HG03575 (cell line): ENCODE measurements around the gene SYNPO.

Source experiments
- ATAC-seq: cut with Tn5 transposase; IDR thresholded peaks from one replicate; pipeline ENCODE4 v1.9.1; 2021; ENCODE audit not compliant: unreplicated experiment, insufficient number of reproducible peaks, low FRiP score; ENCODE audit errors: extremely low read depth

SYNPO gene

DNA sequence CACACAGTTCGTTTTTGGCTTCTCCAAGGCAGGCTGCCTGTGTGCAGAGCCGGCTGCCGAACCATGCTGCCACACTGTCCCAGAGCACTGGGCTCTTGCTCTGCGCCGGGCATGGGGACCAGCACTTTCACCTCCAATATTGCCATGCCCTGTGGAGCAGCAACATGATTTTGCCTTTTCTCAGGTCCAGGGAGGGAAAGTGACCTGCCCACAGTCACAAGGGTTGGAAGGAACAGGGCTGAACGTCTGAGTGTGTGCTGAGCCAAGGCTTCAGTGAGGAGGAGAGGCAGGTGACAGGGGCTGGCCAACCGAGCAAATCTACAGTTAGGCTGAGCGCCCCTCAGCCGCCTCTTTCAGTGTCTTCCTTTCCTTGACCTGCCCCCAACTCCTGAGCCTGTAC is 34.0 kb upstream of the SYNPO start:
- ATAC-seq, result no peak

DNA sequence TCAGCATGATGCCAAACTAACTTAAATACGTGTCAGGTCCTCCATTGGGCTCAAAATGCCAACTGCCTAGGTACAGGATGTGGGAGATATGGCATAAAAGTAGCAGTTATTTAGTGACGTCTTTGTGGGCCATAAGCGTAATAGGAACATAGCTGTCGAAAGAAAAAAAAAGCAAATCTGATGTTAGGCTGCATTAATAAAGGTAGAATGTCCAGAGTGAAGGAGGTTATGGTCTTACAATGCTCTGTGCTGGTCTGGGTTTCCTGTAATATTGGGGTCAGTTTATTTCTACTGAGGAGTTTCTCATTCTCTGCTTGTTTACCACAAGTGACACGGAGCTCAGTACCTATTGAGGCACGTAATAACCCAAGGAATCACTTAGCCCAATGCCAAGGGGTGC is 33.4 kb upstream of the SYNPO start:
- ATAC-seq, result no peak

DNA sequence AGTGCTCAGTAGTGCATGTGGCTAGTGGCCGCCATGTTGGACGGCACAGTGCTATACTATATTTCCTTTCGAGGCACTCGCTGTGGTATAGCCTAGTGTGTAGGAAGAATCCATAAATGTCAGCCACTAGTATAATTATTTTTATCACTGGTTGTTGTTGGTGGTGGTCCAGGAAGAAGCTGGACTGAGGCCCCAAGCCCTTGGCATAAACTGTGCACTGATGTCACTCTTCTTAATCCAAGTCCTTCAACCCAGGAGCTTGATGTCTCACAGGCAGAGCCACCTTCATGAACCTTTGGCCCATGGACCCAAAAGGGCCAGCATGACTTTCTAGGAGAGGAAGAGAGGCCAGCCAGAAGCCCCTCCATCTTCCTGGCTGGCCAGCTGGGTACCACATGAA is 32.5 kb upstream of the SYNPO start:
- ATAC-seq, result no peak

DNA sequence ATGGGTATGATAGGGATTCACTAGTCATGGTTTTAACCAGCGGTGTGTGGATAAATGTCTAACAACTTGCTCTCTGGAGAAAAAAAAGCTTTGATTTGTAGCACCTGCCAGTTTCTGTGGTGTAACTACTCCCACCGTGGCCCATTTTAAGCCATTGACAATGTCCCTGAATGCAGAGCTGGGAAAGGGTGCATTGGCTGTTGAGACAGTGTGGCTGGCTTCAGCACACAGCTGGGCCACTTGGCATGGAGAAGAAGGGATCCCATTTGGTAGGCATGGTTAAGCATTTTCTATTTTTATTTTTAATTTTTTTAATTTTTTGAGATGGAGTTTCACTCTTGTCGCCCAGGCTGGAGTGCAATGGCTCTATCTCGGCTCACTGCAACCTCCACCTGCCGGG is 31.5 kb upstream of the SYNPO start:
- ATAC-seq, result no peak

DNA sequence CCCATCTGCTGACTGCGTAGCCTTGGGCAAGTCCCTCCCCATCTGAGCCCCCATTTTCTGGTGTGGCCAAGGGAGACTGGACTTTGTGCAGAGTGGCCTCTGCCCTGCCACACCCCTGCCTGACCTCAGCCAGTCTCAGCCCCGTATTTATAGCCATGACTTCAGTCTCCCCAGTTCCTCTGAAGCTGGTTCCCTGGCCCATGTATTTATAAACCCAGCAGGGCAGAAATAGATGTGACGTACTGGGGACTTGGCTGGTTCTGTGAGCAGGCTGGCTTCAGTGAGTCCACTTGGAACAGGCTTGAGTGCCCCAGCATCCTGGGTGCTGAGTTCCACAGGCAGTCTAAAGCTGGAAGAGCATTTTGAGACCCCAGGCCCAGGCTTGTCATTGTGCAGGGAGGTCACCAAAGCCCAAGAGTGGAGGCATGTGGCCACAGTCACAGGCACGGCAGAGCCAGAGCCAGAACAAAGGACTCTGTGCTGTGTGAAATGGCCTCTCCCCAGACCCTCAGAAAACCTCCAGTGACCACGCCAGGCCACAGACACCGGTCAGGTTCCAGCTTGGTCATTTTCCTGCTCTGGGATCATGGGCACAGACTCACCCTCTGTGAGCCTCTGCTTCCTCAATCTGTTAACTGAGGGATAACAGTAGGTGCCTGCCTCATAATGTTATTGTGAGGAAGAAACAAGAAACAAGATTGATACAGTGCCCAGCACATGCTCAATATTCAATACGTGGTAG is 30.4 kb upstream of the SYNPO start:
- no peak for ATAC-seq

DNA sequence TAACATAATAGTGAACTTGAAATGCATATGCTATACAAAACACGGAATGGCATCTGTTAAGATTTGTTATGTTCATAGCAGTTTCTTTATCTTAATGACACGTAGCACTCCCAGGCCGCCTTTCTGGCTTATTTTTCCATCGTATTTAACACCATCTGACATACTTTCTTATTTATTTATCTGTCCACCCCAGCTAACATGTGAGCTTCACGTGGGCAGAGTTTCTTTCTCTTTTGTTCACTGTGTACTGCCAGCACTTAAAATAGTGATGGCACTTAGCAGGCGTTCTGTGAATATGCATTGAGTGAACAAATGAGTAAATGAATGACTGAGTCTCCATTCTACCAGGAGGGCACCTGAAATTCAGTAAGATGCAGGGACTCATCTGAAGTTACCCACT is 29.4 kb upstream of the SYNPO start:
- ATAC-seq, result no peak

DNA sequence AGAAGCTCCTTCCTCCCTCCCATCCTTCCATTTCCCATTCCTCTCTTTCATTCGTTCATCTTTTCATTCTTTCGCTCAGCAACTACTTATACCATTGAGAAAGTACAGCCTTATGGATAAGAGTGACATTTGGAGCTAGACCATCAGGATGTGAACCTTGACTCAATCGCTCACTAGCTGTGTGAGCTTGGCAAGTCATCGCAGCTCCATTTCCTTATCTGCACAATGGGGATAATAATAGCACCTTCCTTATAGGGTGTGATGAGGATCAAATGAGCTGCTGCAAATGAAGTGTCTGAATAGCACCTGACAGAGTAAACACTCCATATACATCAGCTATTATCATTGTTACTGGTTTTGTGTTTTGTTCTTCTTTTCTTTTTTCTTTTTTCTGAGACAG is 28.1 kb upstream of the SYNPO start:
- ATAC-seq, result no peak

DNA sequence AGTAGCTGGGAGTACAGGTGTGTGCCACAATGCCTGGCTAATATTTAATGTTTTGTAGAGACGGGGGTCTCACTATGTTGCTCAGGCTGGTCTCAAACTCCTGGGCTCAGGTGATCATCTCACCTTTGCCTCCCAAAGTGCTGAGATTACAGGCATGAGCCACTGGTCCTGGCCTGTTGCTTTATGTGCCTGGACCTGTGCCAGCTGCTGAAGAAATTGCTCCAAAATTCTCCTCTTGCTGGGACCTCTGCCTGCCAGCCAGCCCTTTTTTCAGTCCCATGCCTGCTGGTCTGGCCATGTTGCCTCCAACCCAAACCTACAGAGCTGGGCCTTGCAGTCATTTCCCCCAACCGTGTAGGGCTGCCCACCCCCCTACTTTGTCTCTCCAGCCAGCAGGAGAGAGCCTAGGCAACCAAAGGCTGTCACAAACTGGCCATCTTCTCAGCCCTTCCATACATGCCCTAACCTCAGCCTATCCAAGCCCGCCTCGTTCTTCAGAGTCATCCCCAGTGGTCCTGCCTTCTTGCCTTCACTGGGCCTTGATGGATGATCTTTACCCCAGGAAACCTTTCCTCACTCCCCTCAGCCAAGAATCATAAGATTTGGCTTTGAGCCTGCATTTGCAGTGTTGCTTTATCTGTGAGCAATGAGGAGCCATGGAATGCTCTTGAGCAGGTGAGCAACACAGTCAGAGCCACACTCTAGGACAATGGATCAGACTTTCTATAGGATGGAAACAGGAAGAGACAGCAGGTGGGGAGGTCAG is 27.4 kb upstream of the SYNPO start:
- no peak for ATAC-seq

DNA sequence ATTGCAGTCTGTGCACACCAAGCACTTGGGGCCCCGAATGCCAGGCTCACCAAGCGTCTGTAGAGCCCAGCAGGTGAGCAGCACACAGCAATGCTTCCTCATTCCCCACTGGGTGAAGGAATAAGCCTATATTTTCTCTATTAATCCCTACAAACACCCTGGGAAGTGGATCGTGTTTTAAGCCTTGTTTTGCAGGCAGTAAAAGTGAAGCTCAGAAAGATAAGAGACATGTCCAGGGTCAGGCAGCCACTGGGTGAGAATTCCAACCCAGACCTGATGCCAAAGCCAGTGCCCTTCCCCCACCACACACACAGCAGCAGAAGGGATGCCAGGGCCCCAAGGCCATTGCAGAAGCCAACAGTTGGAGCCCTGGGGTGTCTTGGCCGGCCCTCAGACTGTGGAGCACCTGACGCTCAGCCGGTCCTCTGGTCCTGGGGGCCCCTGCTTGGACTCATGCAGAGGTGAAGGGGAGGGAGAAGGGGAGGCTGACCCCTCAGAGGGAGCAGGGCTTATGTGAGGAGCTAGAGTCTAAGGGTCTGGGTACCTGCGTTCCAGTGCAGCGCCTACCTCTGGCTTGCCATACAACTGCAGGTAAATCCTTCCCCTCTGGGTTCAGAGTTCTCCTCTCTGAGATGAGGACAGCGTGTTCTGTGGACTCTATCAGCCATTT is 26.3 kb upstream of the SYNPO start:
- no peak for ATAC-seq

DNA sequence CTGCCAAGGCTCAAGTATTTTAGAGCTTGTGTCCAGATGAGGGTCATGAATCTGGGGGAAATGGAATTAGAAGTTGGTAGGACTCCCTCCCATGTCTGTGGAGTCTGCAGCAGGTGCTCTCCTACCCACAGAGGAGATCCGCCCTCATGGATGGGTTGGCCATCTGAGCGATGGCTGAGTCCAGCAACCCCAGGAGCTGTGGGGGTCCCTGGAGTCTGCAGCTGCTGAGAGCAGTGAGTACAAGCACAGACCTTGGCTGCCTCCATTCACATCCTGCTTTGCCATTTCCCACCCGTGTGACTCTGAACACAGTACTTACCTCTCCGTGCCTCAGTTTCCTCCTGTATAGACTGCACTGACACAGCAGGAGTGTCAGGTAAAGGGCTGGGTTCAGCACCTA is 25.8 kb upstream of the SYNPO start:
- ATAC-seq, result no peak

DNA sequence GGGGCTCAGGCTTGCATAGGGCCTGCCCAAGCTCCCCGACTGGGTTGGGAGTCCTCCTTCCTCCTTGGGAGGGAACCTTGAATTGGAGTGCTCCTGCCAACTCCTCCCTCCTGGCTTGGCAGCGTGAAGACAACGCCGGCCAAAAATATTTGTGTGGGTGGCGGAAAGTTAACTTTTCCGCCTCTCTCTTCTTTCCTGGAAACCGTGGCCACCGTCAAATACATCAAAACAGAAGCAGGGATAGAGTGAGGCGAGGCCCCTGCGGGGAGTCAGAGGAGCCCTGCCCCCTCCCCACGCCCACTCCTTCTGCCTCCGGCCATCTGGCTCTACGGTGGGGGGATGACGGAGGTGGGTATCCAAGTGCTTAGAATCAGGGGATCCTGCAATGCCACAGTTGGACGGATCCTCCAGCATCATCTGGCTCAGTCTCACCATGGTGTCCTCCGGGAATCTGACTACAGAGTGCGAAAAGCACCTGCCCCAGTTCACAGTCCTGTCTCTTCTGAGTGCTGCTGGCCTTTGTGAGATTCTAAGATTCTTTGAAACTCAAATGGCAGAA is 25.2 kb upstream of the SYNPO start:
- no peak for ATAC-seq

DNA sequence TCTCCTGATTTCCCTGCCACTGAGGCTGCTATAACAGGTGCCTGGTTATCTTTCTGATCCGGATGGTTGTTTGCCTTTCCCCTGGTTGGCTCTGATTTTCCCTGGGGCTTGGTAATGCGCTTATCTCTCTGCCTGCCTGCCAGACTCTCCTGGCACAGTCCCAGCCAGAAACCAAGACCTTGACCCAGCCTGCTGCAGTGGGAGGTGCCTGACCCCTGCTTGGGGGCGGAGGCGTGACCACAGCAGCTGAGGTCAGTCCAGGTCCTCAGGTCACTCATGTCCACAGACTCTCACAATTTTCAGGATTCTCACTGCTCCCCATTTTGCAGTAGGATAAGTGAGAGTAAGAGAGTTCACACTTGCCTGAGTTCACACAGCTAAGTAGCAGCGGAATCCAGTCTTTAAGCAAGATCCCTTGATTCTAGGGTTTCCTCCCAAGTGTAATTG is 24.4 kb upstream of the SYNPO start:
- ATAC-seq, result no peak

DNA sequence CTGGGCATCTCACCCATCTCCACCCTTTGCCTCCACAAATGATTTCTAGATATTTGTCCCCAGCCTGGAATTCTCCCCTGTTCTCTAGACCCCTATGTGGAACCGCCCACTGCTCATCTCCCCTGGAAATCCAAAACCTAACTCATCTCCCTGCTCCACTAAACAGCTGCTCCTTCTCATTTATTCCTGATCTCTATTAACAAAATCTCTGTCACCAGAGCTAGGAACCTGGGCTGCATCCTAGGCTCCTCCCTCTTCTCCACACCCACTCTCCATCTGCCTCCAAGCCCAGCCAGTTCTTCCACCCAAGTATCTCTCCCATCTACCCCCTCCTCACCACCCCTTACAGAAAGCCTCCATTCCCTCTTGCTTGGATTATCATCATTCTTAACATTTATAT is 24.0 kb upstream of the SYNPO start:
- no peak for ATAC-seq

DNA sequence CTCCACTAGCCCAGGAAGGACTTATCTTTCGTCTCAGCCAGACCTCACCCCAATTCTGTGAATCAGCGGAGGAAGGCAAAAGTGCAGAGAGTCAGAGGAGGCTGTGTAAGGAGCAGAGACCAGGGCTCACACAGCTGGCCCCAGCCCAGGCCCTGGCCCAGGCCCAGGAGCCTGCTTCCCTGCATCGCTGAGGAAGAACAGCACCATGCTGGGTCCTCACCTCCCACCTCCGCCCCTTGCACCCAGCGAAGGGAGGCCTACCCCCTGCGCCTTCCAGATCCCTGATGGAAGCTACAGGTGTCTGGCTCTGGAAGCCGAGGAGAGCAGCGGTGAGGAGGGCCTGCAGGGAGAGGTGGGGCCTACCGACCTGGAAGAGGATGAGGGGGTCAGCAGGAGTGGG is 22.3 kb upstream of the SYNPO start:
- ATAC-seq, result no peak

DNA sequence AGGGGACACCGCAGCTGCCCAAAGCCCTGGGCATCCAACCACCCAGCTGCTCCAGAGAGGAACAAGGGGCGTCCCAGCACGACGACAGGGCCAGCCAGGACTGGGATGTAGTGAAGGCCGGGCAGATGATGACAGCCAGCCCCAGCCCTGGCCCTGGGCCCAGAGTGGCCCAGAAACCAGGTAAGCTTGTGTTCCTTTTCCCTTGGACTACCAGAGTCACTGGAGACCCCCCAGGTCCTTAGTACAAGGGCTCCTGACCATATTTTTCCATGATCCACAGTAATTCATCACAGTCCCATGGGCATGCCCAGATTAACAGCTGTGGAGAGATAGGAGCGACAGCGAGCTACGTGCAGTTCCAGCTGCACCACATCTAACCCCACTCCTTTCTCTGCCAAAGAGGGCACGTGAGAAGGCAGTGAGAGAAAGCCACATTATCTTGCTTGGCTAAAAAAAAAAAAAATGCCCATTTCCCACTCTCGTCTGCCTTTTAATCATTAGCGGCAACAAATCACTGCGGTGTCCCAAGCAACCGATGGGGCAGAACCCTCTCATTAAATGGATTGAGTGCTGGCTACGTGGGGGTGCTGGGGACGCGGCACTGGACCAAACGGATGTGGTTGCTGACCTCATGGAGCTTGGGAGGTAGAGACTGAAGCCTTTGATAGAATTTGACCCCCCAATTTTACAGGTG is 21.7 kb upstream of the SYNPO start:
- ATAC-seq, result no peak

DNA sequence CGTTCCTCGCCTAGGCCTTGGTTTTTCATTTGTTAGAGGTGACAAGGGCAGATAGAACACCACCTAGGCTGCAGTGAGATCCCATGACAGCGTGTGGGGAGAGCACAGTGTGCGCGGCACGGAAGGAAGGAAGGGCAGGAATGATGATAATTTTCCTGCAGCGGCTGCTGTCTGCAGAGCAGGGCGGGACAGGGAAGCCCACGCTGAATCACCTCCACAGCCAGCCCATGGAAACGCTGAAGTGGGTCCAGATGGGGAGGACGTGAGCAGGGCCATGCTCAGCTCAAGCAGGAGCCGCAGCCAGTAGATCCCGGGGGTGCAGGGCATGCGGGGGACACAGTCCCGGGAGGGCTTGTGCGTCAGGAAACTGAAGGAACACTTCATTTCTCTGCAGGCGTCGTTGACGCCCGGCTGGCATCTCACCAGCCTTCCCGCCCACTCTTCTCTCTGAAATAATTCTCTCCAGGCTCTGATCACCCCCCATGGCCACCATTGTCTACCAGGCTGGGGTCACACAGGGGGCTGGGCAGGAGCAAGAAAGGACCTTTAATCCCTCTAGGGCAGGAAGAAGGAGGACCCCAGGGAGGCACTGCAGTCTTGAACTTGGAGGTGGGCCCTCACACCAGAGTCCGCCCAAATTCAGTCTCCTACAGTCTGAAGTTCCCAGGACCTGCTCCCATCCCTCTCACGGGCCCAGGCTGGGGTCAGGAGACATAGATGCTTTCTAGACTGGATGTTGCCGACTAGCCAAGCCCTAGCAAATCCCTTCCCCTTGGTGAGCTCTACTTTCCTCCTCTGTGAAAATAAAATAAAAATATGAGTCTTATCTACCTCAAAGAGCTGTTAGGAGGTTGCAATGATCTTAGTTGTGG is 20.9 kb upstream of the SYNPO start:
- no peak for ATAC-seq

DNA sequence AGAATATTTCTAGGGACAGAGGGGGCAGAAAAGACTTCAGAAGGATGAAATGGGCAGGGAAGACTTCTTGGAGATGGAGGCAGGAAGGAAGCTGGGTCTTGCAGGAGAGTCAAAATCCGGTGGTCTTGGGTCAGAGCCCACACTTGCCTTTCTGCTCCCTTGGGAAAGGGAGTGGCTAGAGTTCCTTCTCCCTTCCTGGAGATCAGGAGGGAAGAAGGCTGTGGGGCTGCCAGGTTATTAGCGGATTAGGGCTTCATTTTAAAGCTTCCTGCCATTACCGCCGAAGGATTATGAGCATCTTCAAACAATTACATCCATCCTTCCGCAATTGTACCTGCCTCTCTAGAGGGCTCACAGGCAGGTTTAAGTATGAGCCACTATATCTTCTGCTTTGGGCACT is 19.2 kb upstream of the SYNPO start:
- ATAC-seq, result no peak

DNA sequence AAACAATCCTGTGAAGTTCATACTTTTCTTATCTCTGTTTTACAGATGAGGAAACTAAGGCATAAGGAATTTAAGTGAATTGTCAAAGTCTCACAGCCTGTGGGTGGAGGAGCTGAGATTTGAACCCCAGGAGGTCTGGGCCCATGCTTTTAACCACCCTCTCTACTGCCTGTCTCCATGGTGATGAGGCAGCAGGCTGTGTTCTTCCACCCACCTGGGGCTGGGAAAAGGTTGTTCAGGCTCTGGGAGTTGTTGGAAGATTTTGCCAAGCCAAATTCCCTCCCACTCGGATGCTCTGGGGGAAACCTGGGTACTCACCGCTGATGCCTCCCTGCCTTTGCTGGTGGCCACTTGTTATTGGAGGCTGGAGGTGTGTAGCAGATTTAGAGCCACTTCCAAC is 18.3 kb upstream of the SYNPO start:
- no peak for ATAC-seq
